Adipocyte (in vitro differentiated cells): ENCODE data around the gene CPN1.
A peak's percentile ranks its signal among the peaks of the same experiment; 100 is the strongest.
"Not testable (repeated sequence)": the region's sequence is repeated elsewhere in the genome, so short reads cannot be mapped to it uniquely, and the experiment has no call there.

Experiments
- DNase-seq: peaks from one replicate; pipeline ENCODE4 v3.0.0-alpha.2; 2015; ENCODE audit warnings: low read depth
- H3K27me3 ChIP-seq: replicated peaks from 2 replicates; pipeline ENCODE4 v1.7.0; 2013; ENCODE audit warnings: mild to moderate bottlenecking, low read length, moderate library complexity; ENCODE audit not compliant: control insufficient read depth, insufficient read depth
- H3K36me3 ChIP-seq: 2 replicates; pipeline ENCODE4 v1.7.0; 2013; ENCODE audit warnings: low read length, mild to moderate bottlenecking, moderate library complexity; ENCODE audit not compliant: control insufficient read depth, insufficient read depth, severe bottlenecking
- H3K4me1 ChIP-seq: 2 replicates; pipeline ENCODE4 v1.7.0; 2013; ENCODE audit warnings: mild to moderate bottlenecking, low read length, moderate library complexity; ENCODE audit not compliant: control insufficient read depth, insufficient read depth
- H3K4me3 ChIP-seq: 2 replicates; pipeline ENCODE4 v1.7.0; 2013; ENCODE audit warnings: mild to moderate bottlenecking, low read length, moderate library complexity
- H3K9ac ChIP-seq: 2 replicates; pipeline ENCODE4 v1.7.0; 2013; ENCODE audit warnings: mild to moderate bottlenecking, low read length, moderate library complexity
- H3K9me3 ChIP-seq: 2 replicates; pipeline ENCODE4 v1.7.0; 2013; ENCODE audit warnings: mild to moderate bottlenecking, low read length, moderate library complexity; ENCODE audit not compliant: control insufficient read depth

The CPN1 gene

DNA sequence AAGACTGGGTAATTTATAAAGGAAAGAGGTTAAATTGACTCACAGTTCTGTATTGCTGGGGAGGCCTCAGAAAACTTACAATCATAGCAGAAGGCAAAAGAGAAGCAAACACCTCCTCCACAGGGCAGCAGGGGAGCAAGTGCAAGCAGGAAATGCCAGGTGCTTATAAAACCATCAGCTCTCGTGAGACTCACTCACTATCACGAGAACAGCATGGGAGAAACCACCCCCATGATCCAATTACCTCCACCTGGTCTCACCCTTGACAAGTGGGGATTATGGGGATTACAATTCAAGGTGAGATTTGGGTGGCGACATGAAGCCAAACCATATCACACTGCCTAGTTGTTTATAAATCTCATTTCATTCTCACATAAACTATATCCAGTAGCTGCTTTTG is 28.0 kb upstream of the CPN1 start:
- Histone ChIP-seq H3K9me3 (no peaks in the 10 kb centered on the region), H3K36me3 (no peaks in the 10 kb centered on the region), H3K4me1 (no peaks in the 10 kb centered on the region), H3K9ac (no peak overlapping the region), H3K4me3 (no peak overlapping the region), H3K27me3 (peaks cover 14% of the 10 kb centered on the region)
- DNase-seq: no peak

DNA sequence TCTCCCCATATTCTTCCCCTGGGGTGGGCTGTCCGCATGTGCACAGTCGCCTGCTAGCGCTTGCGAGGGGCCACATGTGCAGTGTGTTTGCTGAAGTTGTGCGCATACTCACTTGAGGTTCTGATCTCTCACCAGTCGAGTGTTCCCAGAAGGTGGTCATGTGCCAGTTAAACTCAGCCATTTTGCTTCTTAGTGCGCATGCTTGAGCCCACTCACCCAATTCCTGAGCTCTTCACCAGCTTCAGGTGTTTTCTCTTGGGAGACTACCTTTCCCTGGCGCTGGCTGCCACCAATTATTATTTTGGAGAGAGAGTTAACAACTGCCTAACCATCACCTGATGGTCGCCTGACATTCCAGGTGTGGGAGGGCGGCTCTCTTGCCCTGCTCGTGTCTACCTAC is 25.2 kb upstream of the CPN1 start:
- no peak overlapping the region for H3K9ac ChIP-seq
- no peaks in the 10 kb centered on the region for H3K36me3 ChIP-seq
- H3K9me3 ChIP-seq: no peaks in the 10 kb centered on the region
- peaks cover 12% of the 10 kb centered on the region for H3K27me3 ChIP-seq
- no peak for DNase-seq
- H3K4me1 ChIP-seq: no peaks in the 10 kb centered on the region
- H3K4me3 ChIP-seq: no peak overlapping the region

DNA sequence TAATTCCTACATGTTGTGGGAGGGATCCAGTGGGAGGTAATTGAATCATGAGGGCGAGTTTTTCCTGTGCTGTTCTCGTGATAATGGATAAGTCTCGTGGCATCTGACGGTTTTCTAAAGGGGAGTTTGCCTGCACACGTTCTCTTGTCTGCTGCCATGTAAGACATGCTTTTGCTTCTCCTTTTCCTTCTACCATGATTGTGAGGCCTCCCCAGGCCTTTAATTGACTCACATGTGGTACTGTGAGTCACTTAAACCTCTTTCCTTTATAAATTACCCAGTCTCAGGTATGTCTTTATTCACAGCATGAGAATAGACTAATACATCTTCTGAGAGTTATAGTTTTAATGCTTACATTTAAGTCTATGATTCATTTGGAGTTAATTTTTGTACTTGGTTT is 22.6 kb upstream of the CPN1 start:
- no peak for DNase-seq
- Histone ChIP-seq H3K9me3 (no peaks in the 10 kb centered on the region), H3K4me1 (no peaks in the 10 kb centered on the region), H3K9ac (no peak overlapping the region), H3K36me3 (no peaks in the 10 kb centered on the region), H3K27me3 (peaks cover 13% of the 10 kb centered on the region), H3K4me3 (no peak overlapping the region)

DNA sequence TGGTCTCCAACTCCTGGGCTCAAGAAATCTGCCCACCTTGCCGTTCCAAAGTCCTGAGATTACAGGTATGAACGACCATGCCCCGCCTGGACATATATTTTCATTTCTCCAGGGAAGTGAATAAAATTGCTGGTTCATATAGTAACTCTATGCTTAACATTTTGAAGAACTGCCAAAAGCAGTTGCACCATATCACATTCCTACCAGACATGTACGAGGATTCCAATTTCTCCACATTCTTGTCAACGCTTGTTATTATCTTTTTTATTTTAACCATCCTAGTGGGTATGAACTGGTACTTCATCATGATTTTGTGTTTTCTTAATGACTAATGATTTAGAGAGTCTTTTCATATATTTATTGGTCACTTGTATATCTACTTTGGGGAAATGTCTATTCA is 21.9 kb upstream of the CPN1 start:
- H3K9me3 ChIP-seq: peaks cover under 1% of the 10 kb centered on the region
- no peak overlapping the region for H3K9ac ChIP-seq
- peaks cover 10% of the 10 kb centered on the region for H3K27me3 ChIP-seq
- H3K36me3 ChIP-seq: no peaks in the 10 kb centered on the region
- no peak for DNase-seq
- no peak overlapping the region for H3K4me3 ChIP-seq
- no peaks in the 10 kb centered on the region for H3K4me1 ChIP-seq

DNA sequence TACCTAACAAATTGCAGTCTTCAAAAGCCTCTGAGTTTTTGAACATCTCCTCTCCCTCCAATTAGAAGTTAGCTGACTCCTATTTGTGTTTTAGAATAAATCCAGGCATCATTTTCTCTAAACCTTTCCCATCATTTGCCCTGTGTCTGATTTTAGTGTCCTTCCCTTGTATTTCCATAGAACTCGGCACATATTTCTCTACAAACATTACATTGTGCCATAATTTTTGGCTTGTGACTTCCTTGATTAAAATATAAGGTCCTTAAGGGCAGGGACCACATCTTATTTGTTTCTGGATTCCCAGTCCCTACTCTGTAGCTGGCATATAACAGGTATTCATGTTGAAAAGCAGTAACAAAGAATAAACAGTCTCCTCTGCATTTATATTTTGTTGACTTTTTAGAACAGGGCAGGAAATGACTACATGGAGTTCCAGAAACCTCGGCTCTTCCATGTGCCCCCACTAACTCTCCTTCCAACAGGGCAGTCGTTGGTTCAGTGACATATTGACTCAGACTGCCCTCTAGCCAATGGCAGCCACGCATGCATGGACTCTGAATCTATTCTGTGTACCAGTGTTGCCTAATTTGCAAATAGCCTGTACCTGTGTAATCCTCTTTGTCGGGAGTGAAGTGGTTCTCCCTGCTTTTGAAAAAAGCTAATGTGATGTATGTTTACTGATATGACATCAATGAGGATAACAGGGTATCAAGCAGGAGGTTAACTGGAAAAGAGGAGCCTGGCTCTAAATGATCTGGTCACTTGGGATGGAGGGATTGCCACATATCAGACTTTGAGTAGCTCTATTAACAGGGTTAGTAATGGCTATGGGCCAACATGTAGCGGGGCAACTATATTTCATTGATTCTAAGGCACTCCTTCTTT is 19.8 kb upstream of the CPN1 start:
- H3K4me3 ChIP-seq: no peak overlapping the region
- H3K9ac ChIP-seq: no peak overlapping the region
- H3K4me1 ChIP-seq: no peaks in the 10 kb centered on the region
- peak; percentile 30 for DNase-seq
- H3K27me3 ChIP-seq: peaks cover 4% of the 10 kb centered on the region
- H3K36me3 ChIP-seq: no peaks in the 10 kb centered on the region
- peaks cover 12% of the 10 kb centered on the region for H3K9me3 ChIP-seq

DNA sequence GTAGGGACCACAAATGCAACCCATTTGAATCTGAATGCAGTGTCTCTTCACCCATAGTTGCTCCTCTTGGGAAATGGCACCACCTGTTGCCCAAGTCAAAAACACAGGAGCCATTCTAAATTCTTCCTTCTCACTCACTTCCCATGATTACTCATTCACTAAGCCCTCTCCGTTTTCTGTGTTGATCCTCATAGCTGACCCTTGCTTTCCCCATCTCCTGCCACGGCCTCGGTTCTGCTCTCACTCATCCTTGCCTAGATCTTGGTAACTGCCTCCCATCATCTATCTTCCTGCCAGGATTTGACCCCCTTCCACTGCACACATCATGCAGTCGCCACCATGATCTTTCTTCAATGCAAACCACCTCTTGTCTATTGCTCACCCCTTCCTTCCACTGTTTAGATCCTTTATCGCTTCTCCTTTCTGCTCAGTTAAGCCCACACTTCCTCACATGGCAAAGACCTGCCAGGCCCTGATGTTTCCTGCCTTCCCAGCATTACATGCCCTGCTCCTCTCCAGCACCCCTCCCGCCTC is 19.0 kb upstream of the CPN1 start:
- peak; percentile 25 for DNase-seq

DNA sequence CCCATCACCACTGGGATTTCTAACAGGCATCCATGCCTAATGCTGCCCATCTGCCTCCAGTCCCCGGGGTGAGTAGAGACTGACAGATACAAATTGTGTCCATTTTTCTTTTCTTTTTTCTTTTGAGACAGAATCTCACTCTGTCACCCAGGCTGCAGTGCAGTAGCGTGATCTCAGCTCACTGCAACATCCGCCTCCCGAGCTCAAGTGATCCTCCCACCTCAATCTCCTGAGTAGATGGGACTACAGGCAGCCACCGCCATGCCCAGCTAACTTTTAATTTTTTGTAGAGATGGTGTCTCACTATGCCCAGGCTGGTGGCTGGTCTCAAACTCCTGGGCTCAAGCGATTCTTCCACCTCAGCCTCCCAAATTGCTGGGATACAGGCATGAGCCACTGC is 7.6 kb upstream of the CPN1 start:
- H3K36me3 ChIP-seq: no peaks in the 10 kb centered on the region
- peaks cover 35% of the 10 kb centered on the region for H3K27me3 ChIP-seq
- no peaks in the 10 kb centered on the region for H3K4me1 ChIP-seq
- H3K4me3 ChIP-seq: no peak overlapping the region
- H3K9me3 ChIP-seq: peaks cover 3% of the 10 kb centered on the region
- no peak for DNase-seq
- no peak overlapping the region for H3K9ac ChIP-seq

More for the DNA sequence above, 19.0 kb upstream of the CPN1 start:
- no peak overlapping the region for H3K4me3 ChIP-seq
- H3K27me3 ChIP-seq: peaks cover 4% of the 10 kb centered on the region
- no peaks in the 10 kb centered on the region for H3K4me1 ChIP-seq
- H3K36me3 ChIP-seq: no peaks in the 10 kb centered on the region
- H3K9ac ChIP-seq: no peak overlapping the region
- peaks cover 12% of the 10 kb centered on the region for H3K9me3 ChIP-seq

DNA sequence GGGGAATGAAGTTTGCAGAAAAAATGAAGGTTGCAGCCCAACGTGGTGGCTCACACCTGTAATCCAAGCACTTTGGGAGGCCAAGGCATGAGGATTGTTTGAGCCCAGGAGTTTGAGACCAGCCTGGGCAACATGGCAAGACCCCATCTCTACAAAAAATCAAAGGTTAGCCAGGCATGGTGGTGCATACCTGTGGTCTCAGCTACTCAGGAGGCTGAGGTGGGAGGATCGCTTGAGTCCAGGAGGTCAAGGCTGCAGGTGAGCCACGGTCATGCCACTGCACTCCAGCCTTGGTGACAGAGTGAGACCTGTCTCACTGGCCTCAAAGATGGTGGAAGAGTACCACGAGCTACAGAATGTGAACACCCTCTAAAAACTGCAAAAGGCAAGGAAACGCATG is 5.0 kb upstream of the CPN1 start:
- not testable (repeated sequence) for H3K9ac ChIP-seq, DNase-seq, H3K4me3 ChIP-seq

DNA sequence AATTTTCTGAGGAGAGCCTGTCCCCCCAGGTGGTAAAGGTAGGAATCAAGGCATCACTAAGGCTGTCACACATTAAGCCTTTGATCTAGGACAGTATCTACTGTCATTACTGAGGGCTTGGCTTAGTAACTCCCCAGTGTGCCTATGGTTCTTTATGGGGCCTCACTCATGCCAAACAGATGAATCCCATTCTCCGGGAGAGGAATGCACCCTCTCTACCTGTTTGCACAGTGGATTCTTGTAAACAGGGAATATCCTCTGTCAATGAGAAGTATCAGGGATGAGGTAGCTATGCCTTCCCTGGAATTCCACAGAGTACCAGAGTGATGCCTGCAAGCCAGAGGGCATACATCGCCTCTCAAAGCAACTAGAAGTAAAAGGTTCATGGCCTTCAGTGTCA is 3.9 kb upstream of the CPN1 start:
- Histone ChIP-seq H3K36me3 (no peaks in the 10 kb centered on the region), H3K27me3 (peaks cover 40% of the 10 kb centered on the region), H3K9me3 (peaks cover 3% of the 10 kb centered on the region), H3K4me1 (no peaks in the 10 kb centered on the region), H3K9ac (no peak overlapping the region), H3K4me3 (no peak overlapping the region)
- DNase-seq: no peak

More for the DNA sequence above, 5.0 kb upstream of the CPN1 start:
- H3K27me3 ChIP-seq: peaks cover 35% of the 10 kb centered on the region
- H3K36me3 ChIP-seq, H3K4me1 ChIP-seq, H3K9me3 ChIP-seq: not testable (repeated sequence)

DNA sequence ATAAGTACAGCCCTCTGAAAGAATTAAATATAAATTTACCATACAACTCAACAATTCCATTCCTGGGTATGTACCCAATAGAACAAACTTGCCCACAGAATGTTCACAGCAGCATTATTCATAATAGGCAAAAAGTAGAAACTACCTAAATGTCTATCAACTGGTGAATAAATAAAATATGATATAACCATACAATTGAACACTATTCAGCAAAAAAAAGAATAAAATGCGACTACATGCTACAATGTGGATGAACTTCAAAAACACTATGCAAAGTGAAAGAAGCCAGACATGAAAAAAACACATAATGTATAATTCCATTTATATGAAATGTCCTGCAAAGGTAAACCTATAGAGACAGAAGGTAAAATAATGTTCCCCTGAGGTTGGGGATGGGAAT is 2.0 kb upstream of the CPN1 start:
- Histone ChIP-seq H3K4me3 (no peak overlapping the region), H3K9me3 (peaks cover 3% of the 10 kb centered on the region), H3K27me3 (peaks cover 35% of the 10 kb centered on the region), H3K4me1 (no peaks in the 10 kb centered on the region), H3K36me3 (no peaks in the 10 kb centered on the region), H3K9ac (no peak overlapping the region)
- DNase-seq: no peak

DNA sequence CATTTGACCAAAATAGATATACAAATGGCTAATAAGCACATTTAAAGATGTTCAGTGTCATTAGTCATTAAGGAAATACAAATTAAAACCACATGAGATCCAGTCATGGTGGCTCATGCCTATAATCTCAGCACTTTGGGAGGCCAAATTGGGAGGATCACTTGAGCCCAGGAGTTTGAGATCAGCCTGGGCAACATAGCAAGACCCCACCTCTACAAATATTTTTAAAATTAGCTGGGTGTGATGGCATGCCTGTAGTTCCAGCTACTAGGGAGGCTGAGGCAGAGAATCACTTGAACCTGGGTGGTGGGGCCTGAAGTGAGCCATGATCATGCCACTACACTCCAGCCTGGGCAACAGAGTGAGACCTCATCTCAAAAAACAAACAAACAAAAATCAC is 607 bp upstream of the CPN1 start:
- H3K36me3 ChIP-seq, H3K4me1 ChIP-seq, DNase-seq, H3K4me3 ChIP-seq, H3K9me3 ChIP-seq, H3K9ac ChIP-seq: not testable (repeated sequence)
- H3K27me3 ChIP-seq: peaks cover 26% of the 10 kb centered on the region
